Hippocampal formation (tissue), 2 donors: ENCODE results near the gene CCDC91.
A peak's percentile ranks its signal among the peaks of the same experiment; 100 is the strongest.
"Not testable (repeated sequence)": the region's sequence is repeated elsewhere in the genome, so short reads cannot be mapped to it uniquely, and the experiment has no call there.

Experiments
- DNase-seq, 2 donors: peaks; one replicate each; lab custom pipeline; 2025; lab: John Stamatoyannopoulos, UW

The CCDC91 gene

DNA sequence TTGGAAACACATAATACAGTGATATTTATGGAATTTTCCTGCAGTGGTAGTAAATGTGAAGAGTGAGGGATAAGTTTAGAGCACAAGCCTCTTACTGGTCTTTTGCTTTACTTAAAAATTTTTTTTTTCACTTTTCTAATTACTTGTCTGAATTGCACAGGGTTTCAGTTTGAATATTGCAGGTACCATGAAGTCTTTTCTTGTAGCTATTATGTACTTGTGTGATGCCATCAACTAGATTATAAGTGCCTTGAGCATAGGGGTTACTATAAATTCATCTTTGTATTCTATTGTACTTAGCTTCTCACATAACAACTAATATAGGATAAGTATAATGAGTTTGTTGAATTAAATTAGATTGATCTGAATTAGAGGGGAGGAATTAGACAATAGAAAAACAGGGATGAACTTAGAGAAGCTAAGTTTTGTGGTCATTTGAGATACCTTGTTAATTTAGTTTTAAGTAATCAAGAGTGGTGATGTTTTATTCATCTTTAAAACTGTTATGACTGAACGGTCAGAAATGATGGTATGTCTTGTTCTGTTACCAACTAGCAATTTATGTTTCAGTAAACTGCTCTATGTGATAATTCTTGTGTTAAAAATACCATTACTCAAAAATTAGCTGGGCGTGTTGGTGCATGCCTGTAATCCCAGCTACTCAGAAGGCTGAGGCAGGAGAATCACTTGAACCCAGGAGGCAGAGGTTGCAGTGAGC, 42.1 kb downstream of the CCDC91 start:
- DNase-seq, result no peak

DNA sequence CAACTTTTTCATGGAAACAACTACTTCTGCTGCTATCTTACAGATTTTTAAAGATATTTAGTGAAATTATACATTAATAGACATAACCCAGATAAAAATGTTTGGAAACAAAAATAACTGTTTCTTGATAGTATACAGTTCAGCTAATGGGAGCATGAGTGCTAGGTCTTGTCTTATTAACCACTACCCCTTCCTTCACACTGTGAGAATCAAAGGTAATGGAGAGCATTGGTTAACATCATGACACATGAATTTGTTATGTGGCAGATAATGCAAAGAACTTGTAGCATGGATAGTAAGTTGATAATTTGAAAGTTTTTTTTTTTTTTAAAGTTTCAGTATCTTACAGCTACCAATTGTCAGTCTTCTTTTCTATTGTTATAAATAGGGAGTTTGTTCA, 44.2 kb downstream of the CCDC91 start:
- DNase-seq, result no peak

DNA sequence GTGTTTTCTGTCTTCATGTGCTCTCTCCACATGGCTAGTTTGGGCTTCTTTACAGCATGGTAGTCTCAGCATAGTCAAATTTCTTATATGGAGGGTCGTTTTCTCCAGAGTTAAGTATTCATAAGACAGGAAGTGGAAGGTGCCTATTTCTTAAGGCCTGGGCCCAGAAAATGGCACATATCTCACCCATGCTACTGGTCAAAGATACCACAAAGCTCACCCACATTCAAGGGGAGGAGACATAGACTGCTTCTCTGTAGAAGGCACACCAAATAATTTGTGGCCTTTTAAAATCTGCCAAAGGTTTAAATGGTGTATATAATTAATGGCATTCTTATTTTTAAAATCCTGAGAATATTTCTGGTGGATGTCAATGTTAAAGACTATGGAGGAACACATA, 44.8 kb downstream of the CCDC91 start:
- no peak for DNase-seq

DNA sequence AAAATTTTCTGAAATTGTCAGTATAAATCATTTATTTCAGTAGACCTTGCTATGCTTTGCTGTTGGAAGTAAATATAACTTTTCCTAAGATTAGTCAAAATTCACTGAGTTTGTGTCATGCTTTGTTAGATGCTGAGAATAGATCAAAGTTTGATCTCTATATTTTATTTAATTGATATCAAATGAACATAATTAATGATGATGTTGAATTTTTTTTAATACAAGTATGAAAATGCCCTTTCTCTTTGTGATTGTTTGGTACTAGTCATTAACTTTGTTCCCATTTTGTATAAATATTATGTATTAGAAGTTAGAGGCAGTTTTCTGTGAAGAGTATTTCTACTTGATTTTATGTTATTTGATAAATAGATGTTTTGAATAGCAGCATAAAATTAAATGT, 45.7 kb downstream of the CCDC91 start:
- DNase-seq, result no peak

DNA sequence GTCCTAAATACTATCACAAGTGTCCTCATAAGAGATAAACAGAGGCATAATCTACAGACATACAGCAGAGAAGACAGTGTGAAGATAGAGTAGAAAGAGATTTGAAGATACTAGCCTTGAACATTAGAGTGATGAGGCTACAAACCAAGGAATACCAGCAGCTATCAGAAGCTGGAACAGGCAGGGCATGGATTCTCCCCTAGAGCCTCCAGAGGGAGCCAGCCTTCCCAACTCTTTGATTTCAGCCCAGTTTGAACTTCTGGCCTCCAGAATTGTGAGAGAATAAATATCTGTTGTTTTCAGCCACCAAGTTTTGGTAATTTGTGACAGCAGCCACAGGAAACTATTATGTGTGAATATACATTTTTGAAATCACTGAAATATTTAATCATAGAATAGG, 47.2 kb downstream of the CCDC91 start:
- no peak for DNase-seq

DNA sequence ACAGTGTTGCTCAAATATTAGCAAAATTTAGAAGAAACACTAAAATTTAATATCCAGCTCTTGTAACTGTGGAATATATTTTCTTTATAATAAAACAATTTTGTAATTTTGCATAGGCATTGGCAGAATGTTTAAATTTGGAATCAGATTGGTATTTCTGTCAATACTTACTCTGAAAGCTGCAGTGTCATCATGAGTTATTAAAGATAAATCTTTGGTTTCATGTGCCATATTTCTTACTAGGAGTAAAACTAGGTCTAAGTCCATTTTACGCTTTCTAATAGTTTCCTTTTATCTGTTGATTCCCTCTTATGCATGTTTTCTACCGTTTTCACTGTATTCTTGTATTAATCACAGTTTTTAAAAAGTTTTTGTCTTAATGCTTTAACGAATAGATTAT, 49.7 kb downstream of the CCDC91 start:
- no peak for DNase-seq

DNA sequence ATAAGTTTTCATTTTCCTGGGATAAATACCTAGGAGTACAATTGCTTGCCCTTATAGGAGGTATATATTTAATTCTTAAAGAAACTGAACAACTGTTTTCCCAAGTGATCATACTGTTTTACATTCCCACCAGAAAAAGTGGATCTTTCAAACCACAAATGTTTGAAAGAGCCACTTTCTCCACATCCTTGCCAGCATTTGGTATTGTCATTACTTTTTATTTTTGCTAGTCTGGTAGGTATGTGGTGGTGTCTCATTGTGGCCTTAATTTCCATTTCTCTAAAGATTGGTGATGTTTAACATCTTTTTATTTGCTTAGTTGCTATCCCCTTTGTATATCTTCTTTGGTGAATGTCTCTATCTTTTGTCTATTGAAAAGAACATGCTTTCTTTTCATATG, 50.6 kb downstream of the CCDC91 start:
- DNase-seq, result no peak

DNA sequence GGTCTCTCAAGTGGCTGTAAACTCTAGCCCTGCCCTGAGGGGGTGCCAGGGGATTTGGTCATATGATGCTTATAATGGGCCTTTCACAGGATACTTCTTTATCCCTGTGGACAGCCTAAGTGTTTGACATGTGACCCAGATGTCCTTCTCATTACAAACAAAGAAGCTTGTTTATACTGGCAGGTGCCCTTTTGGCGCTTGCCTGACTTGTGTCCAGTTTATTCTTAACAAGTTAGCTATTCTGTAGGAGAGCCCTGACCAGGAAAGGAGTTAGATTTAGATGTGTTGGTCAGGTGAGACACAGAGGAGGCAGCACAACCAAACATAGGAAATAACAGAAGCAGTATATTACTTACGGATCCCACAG, 51.9 kb downstream of the CCDC91 start:
- DNase-seq, result no peak

DNA sequence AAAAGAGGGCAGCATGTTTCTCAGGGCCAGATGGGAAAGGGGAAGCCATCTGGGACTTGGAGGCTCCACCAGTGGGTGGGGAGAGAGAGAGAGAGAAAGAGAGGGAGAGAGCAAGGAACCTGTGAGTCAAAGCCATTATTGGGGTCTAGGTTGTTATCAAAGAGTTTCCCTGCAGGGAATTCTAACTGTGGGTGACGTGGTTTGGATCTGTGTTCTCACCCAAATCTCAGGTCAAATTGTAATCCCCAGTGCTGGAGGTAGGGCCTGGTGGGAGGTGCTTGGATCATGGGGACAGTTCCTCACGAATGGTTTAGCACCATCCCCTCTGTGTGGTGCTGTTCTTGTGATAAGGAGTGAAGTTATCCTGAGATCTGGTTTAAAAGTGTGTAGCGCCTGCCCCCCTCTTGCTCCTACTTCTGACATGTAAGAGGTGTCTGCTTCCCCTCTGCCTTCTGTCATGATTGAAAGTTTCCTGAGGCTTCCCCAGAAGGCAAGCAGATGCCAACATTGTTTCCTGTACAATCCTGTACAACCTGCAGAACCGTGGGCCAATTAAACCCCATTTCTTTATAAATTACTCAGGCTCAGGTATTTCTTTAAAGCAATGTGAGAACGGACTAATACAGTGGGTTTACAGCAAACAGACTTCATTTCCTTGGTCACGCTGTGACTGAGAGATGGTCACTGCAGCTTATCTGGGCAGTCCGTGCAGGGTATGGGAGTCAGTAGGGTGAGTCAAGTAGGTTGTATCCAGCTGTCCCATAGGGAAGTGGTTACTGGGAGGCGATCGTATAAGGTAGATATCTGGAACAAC, 52.4 kb downstream of the CCDC91 start:
- no peak for DNase-seq

DNA sequence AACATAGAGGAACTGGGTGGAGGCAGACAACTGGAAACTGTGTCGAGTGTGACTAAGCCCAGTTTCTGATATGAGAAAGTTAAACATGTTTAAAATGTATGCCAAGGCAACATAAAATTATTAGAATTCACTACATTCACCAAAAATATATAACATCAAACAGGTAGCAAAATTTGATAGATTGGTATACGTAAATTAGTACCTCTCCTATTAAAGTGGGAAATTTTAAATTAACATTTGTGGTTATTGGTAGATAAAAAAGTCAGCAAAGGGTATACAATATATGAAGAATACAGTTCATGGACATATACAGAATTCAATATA, 53.0 kb downstream of the CCDC91 start:
- no peak for DNase-seq

DNA sequence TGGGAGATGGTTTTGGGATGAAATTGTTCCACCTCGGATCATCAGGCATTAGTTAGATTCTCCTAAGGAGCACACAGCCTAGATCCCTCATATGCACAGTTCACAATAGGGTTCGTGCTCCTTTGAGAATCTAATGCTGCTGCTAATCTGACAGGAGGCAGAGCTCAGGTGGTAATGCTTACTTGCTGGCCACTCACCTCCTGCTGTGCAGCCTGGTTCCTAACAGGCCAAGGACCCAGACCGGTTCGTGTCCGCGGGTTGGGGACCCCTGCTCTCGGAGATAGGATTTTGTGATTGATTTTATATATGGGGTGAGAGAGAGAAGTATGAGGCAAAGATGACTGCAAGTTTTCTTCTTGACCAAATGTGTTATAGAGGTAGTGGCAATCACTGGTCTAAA, 57.5 kb downstream of the CCDC91 start:
- no peak for DNase-seq

DNA sequence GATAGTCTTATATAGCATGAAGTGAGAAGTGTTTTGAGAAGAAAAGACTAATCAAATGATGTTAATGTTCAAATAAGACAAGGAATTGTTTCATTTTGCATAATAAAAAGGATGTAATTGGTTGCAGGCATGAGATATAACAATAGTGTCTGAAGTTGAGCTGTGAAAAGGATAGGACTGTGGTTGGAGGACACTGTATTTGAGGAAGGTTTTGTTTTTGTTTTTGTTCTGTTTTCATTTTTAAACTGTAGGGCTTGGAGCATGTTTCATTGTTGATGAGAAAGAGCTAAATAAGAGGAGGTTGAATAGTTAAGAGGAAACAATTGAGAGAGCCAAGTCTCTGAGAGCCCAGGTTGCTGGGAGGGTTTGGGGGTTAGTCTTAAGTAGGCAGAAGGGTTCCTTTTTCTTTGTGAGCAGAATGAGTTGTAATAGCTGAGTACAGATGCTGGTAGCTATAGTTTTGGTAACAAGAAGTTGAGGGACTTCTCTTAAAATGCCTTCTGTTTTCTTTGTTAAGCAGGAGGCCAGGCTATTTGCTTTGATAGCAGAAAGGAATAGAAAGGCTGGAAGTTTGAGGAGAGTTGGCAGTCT, 58.4 kb downstream of the CCDC91 start:
- DNase-seq, result peak in 1 of 2 donors; percentile 14

DNA sequence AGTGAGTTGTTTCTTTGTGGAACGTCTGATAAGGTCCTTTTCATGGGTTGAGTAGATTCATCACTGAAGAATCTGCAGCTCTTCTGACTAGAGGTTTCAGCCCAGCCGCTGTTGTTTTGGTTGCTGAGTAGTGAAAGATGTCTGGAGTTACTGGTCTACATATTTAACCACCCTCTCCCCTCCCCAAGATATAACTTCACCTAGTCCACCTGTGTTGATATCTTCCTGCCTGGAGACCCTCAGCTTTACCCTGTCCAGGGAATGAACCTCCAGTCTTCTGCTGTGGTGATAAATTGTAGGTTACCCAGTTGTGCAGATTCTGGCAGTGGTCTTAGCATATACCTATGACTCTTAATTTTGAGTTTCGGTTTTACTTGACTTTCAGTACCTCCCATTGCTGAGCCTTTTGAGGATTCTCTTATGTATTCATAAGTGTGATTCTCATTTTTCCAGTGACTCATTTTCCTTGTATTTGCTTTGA, 62.9 kb downstream of the CCDC91 start:
- DNase-seq, result no peak

DNA sequence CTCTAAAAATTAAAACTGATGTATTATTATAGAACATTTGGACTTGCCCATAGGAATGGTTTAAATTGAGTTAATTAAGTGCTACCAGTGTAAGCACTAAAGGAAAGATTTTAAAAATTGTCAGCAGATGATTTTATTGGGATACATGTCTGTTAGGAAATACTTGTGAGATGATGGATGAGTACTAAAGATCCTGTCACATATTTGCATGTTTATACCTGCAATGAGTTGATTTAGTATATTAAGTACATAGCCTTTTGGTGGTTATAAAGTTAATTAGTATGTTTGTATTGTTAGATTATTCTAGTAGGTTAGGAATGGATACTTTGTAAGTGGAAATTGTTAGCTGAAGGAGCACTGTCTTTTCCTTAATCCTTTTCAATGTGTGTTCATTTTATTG, 67.2 kb downstream of the CCDC91 start:
- no peak for DNase-seq

DNA sequence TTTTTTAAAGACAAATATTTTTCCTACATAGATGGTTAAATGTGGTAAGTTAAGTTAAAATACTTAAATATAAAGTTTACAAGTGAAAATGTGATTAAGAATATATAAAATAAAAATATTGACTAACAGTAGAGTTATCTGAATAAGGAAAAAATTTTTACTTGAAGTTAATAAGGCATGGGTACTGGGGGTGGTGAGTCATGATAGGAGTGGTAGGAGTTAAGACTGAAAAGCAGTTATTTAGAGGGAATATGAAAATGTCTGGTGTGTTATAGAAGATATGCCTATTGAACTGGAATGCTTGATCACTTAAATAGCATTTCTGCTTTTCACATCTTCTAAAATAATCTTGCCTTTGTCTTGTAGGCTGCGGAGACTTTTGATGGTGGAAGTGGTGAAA, 68.7 kb downstream of the CCDC91 start:
- DNase-seq, result no peak

DNA sequence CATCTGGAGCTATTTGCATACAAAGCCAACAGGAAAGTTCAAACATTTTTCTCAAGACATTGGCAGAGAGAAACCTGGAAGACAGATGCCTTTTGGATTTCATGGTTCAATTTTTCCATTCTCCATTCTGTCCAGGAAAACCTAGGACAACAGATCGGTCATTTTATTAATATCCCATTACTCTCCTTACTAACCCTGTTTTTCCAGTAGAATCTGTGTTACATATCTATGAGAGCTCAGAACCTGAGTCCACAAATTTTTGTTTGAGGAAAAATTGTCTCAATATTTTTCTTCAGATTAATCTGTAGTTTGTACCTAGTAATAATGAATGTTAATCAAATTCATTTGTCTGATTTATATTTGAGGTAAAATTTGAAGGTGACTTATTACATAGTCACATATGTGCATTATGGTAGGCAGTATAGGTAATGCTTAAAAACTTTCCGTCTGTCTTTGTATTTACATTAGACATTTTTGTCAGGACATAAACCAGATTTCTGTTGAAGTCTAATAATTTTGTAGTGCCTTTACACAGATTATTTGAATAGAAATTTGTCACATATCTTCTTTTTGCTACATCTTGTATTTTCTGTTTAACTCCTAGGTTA, 75.3 kb downstream of the CCDC91 start:
- DNase-seq, result no peak

DNA sequence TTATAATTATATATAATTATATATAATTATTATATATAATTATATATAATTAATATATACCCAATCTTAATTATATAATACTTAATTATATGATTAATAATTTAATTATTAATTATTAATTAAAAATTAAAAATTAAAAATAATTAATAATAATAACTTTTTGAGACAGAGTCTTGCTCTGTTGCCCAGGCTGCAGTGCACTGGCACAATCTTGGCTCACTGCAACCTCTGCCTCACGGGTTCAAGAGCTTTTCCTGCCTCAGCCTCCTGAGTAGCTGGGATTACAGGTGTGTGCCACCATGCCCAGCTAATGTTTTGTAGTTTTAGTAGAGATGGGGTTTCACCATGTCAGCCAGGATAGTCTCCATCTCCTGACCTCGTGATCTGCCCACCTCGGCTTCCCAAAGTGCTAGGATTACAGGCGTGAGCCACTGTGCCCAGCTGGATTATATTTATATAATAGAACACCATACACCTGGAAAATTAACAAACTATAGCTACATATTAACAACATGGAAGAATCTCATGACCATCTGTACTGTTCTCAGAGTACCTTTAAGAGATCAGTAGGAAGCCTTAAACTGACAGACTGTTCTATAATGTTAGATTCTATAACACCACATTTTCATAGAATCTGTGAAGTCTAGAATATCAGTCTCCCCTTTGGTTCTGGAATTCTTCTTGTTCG, 77.8 kb downstream of the CCDC91 start:
- not testable (repeated sequence) for DNase-seq

DNA sequence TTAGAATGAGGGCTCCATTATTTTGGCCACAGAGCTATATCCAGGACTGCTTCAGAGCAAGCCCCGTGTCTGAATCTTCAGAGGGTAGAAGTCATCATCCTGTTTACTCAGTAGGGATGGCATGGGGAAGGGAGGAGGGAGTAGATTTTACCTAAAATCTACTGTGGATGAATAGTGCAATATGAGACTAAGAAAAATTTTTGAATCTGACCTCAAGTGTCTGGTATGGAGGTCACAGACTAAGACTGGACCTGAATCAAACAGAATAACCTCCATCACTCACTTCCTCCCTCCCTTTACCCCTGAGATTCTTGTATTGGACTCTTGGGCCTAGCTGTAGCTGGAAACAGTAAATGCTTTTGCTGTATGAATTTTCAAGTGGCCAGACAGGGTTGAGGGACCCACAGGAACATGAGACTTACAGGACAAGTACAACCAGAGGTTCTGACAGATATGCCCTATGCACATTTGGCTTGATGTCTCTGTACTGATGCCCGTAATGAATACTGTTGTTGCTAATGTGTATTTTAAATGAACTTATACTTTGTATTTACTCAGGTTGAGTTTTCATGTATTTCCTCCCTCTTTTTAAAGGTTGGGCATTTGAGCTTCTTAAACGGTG, 78.5 kb downstream of the CCDC91 start:
- no peak for DNase-seq

DNA sequence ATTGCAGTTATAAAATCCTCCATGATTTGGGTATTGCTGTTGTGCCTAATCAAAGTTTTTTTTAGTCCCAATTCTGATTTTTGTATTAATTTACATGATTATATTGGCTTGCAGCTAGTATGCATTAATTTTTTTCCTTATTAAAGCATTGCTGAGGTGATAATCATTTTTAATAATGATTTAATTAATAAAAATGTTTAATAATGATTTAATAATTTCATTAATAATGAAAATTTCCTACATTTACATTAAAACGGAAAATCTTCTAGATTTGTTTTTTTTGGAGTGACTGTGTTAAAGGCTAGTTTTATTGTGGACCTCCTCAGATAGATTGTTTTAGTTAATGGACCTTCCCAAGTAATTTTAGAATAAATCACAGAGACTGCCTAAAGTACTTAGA, 79.6 kb downstream of the CCDC91 start:
- DNase-seq, result no peak

DNA sequence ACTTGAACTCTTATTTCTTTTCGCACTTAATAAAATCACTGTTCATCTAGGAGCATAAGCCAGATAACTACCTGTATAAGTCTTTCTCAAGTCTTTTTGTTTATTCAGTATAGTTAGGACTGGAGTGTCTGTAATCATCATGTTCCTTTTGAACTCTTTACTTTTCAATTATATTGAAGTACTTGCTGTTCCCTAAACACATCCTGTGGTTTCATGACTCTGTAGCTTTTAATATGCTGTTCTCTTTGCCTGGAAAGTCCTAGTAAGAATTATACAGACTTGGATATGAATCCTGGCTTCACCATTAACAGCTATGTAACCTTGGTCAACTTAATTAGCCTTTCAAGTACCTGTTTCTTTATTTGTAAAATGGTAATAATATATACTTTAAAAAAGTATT, 88.2 kb downstream of the CCDC91 start:
- DNase-seq, result no peak

DNA sequence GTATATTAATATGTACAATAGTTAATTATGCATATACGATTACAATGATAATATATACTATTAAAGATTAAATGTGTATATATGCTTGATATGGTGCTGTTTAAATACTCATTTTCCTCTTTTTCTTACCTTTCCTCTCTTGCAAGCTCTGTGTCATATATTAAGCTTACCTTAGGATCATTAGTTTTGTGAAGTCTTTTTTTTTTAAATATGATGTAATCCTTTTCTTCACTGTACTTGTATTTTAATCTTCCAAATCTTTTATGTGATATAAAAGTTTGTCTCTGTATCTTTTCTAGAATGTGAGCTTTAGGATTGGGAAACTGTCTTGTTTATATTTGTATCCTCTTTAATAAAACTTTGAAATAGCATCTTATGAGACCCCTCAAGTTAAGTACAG, 88.7 kb downstream of the CCDC91 start:
- DNase-seq, result no peak

DNA sequence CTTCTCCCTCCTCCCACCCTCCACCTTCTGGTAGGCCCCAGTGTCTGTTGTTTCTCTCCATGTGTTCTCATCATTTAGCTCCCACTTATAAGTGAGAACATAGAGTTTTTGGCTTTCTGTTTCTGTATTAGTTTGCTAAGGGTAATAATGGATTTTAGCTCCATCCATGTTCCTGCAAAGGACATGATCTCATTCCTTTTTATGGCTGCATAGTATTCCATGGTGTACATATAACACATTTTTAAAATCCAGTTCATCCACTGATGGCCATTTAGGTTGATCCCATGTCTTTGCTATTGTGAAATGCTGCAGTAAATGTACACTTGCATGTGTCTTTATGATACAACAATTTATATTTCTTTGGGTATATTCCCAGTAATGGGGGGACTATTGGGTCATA, 96.1 kb downstream of the CCDC91 start:
- no peak for DNase-seq
